K562 (cell line): ENCODE results near the gene C6orf89. TPM values are rescaled to one million over a fixed set of nuclear protein-coding genes. Genes with fewer than 3 reads are reported as not detected.

ENCODE experiments used
- BRCA1 ChIP-seq, 2 experiments: fragments of 450-650 bp in 1 of 2; sonication (generic) in 1 of 2; formaldehyde crosslinking in 1 of 2; IDR thresholded peaks; 2 replicates each; pipeline versions ENCODE4 v1.5.0 to v1.6.1; 2017 to 2020; ENCODE audit warnings: mild to moderate bottlenecking in 1 of 2, missing genetic modification reagents in 1 of 2
- CBFA2T2 ChIP-seq: fragments of 450-650 bp; conservative IDR thresholded peaks from 2 replicates; pipeline ENCODE4 v1.6.1; 2017; ENCODE audit warnings: mild to moderate bottlenecking
- HOXB6 ChIP-seq: fragments of 250-450 bp; sonication (Bioruptor Pico); IDR thresholded peaks from 2 replicates; pipeline ENCODE4 v1.5.1; 2022; ENCODE audit warnings: mild to moderate bottlenecking, borderline replicate concordance
- JUNB ChIP-seq: fragments of 450-650 bp; formaldehyde crosslinking; conservative IDR thresholded peaks from 2 replicates; pipeline ENCODE4 v1.4.0; 2020; ENCODE audit warnings: mild to moderate bottlenecking
- LCOR ChIP-seq: sonication (generic); formaldehyde crosslinking; IDR thresholded peaks from 2 replicates; pipeline ENCODE4 v1.8.0; 2022; ENCODE audit warnings: mild to moderate bottlenecking, missing genetic modification reagents
- LEF1 ChIP-seq: fragments of 450-650 bp; IDR thresholded peaks from 2 replicates; pipeline ENCODE4 v1.6.1; 2016; ENCODE audit warnings: mild to moderate bottlenecking
- MCM2 ChIP-seq: fragments of 450-650 bp; IDR thresholded peaks from 2 replicates; pipeline ENCODE4 v1.6.1; 2017; ENCODE audit warnings: low read depth, mild to moderate bottlenecking
- NONO ChIP-seq, 2 experiments: fragments of 200-400 bp in 1 of 2; fragments of 450-650 bp in 1 of 2; formaldehyde crosslinking in 1 of 2; IDR thresholded peaks; 2 replicates each; pipeline ENCODE4 v1.6.1; 2017; ENCODE audit warnings: low read depth in 2 of 2, mild to moderate bottlenecking in 2 of 2, moderate library complexity in 2 of 2, low read length in 1 of 2
- PHB2 ChIP-seq: fragments of 450-650 bp; IDR thresholded peaks from 2 replicates; pipeline ENCODE4 v1.6.1; 2017; ENCODE audit warnings: low read depth
- PYGO2 ChIP-seq: fragments of 450-650 bp; IDR thresholded peaks from 2 replicates; pipeline ENCODE4 v1.6.1; 2016; ENCODE audit warnings: mild to moderate bottlenecking, missing genetic modification characterization, moderate library complexity, missing compliant biosample characterization
- RBM39 ChIP-seq: fragments of 200-400 bp; formaldehyde crosslinking; optimal IDR thresholded peaks from 2 replicates; pipeline ENCODE3; 2018; ENCODE audit warnings: low read depth, low read length
- SMARCB1 ChIP-seq: IDR thresholded peaks from 2 replicates; pipeline ENCODE4 v1.6.1; 2011; ENCODE audit warnings: improper control_type of control experiment, low read depth; ENCODE audit not compliant: insufficient read length
- SP1 ChIP-seq: sonication (generic); formaldehyde crosslinking; IDR thresholded peaks from 2 replicates; pipeline ENCODE4 v1.8.1; 2022; ENCODE audit warnings: mild to moderate bottlenecking, missing genetic modification reagents
- ZNF174 ChIP-seq: fragments of 250-450 bp; sonication (Bioruptor Pico); IDR thresholded peaks from 2 replicates; pipeline ENCODE4 v1.4.0; 2020; ENCODE audit warnings: mild to moderate bottlenecking
- polyA plus RNA-seq, 8 experiments: library from polyadenylated mRNA; depleted of rRNA in 4 of 8; stranded (reverse) in 5 of 8; unstranded in 3 of 8; fragments of >200 nt; fragmentation: Nextera tagmentation in 2 of 8; fragmentation: Illumina TruSeq in 1 of 8; extraction: Ambion mirVana in 2 of 8; extraction: Trizol in 1 of 8; gene quantifications; 2 replicates each; pipeline versions ENCODE4 v1.2.1 to v1.2.3, GENCODE V29; 2011 to 2014; ENCODE audit warnings: inconsistent platforms in 1 of 8, missing spikeins in 1 of 8
- total RNA-seq, 7 experiments: library from RNA; depleted of rRNA in 6 of 7; stranded (reverse); fragments of >200 nt in 6 of 7; fragmentation: Illumina TruSeq in 2 of 7; extraction: Trizol in 2 of 7; gene quantifications; 2 replicates each; pipeline versions ENCODE4 v1.2.1 to v1.2.3, GENCODE V29; 2011 to 2021; ENCODE audit warnings: low replicate concordance in 1 of 7
- TF ChIP-seq, protein P1 (sequence below), 2 experiments: IDR thresholded peaks; 2 replicates each; pipeline ENCODE4 v1.6.1; 2012; ENCODE audit warnings: improper control_type of control experiment in 2 of 2, low read depth in 2 of 2, low read length in 2 of 2, borderline replicate concordance in 1 of 2
- TF ChIP-seq, protein P2 (sequence below): sonication (generic); formaldehyde crosslinking; IDR thresholded peaks from 2 replicates; pipeline ENCODE4 v1.8.1; 2022; ENCODE audit warnings: missing genetic modification reagents
- TF ChIP-seq, protein P3 (sequence below): sonication (generic); formaldehyde crosslinking; IDR thresholded peaks from 2 replicates; pipeline ENCODE4 v1.5.0; 2020; ENCODE audit warnings: missing genetic modification reagents
- TF ChIP-seq, protein P4 (sequence below): sonication (generic); IDR thresholded peaks from 2 replicates; pipeline ENCODE4 v1.6.1; 2016
- TF ChIP-seq, protein P5 (sequence below): fragments of 450-650 bp; IDR thresholded peaks from one replicate; pipeline ENCODE4 v1.6.1; 2018; ENCODE audit warnings: mild to moderate bottlenecking, moderate library complexity; ENCODE audit not compliant: partially characterized antibody

The C6orf89 gene
- total and polyA plus RNA-seq, 9 of the 15 experiments (the other 6 are each of a cell fraction or from before 2014, with no cell fraction given) = 35.2 to 111 (median 58.5) TPM

DNA sequence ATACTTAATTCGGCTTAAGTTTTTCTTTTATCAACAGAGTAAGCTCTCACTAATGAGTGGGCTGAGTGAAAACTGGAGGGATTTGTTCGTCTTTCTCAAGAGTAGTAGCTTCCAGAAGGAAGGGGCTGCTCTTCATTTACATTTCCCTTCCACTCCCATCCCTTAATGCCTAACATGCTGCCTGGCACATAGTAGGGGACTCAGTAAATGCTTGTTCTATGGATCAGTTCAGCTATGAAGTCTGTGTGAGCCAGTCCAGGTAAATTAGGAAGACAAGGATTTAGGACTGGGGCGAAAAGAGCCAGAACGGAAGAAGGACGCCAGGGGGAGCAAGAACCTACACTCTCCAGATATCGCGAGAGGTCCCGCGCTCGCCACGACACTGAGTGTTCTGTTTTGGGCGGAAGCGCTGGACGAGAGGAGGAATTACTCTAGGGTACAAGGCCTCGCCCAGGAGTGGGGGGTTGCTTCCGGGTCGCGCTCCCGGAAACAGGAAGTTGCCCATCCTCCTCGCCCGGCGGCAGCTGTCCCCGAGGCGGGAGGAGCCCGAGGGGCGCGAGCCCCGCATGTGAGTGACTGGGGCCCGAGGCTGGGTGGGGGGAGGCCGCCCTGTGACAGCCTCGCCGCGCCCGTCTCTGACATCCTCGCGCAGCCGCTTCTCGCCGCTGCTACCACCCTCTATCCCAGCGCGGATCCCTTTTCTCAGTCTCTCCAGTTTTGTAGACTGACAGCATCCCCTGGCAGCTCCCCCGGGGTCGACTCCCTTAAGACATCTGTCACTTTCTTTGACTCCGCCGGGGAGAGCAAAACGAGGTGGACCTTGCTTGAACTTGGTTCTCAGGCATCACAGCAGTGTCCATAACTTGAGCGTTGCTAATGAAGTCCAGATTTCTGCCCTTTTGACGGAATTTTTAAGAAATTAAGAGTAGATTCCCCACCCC lies at the start of gene C6orf89 (continued):
- TF ChIP-seq, protein P1, sequence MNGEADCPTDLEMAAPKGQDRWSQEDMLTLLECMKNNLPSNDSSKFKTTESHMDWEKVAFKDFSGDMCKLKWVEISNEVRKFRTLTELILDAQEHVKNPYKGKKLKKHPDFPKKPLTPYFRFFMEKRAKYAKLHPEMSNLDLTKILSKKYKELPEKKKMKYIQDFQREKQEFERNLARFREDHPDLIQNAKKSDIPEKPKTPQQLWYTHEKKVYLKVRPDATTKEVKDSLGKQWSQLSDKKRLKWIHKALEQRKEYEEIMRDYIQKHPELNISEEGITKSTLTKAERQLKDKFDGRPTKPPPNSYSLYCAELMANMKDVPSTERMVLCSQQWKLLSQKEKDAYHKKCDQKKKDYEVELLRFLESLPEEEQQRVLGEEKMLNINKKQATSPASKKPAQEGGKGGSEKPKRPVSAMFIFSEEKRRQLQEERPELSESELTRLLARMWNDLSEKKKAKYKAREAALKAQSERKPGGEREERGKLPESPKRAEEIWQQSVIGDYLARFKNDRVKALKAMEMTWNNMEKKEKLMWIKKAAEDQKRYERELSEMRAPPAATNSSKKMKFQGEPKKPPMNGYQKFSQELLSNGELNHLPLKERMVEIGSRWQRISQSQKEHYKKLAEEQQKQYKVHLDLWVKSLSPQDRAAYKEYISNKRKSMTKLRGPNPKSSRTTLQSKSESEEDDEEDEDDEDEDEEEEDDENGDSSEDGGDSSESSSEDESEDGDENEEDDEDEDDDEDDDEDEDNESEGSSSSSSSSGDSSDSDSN (IDR thresholded peaks at IDR 0.05; ENCODE audit: borderline replicate concordance in 1 of 2, low read depth in 2 of 2, low read length in 2 of 2) = peak; percentile 58 to 93; a peak in 3 of 4 replicates
- TF ChIP-seq PHB2 = no peak
- no peak for TF ChIP-seq RBM39
- TF ChIP-seq MCM2 = no peak
- TF ChIP-seq JUNB (CRISPR knock-in tag) = no peak
- no peak for TF ChIP-seq PYGO2
- peak; percentile 96 for TF ChIP-seq LCOR (CRISPR knock-in tag)
- TF ChIP-seq, protein P2, sequence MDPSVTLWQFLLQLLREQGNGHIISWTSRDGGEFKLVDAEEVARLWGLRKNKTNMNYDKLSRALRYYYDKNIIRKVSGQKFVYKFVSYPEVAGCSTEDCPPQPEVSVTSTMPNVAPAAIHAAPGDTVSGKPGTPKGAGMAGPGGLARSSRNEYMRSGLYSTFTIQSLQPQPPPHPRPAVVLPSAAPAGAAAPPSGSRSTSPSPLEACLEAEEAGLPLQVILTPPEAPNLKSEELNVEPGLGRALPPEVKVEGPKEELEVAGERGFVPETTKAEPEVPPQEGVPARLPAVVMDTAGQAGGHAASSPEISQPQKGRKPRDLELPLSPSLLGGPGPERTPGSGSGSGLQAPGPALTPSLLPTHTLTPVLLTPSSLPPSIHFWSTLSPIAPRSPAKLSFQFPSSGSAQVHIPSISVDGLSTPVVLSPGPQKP (CRISPR knock-in tag) = no peak
- TF ChIP-seq CBFA2T2 = no peak
- TF ChIP-seq, protein P3, sequence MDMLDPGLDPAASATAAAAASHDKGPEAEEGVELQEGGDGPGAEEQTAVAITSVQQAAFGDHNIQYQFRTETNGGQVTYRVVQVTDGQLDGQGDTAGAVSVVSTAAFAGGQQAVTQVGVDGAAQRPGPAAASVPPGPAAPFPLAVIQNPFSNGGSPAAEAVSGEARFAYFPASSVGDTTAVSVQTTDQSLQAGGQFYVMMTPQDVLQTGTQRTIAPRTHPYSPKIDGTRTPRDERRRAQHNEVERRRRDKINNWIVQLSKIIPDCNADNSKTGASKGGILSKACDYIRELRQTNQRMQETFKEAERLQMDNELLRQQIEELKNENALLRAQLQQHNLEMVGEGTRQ (CRISPR knock-in tag) = no peak
- TF ChIP-seq HOXB6 (CRISPR knock-in tag) = no peak
- TF ChIP-seq SP1 (CRISPR knock-in tag) = peak; percentile 90
- TF ChIP-seq, protein P4, sequence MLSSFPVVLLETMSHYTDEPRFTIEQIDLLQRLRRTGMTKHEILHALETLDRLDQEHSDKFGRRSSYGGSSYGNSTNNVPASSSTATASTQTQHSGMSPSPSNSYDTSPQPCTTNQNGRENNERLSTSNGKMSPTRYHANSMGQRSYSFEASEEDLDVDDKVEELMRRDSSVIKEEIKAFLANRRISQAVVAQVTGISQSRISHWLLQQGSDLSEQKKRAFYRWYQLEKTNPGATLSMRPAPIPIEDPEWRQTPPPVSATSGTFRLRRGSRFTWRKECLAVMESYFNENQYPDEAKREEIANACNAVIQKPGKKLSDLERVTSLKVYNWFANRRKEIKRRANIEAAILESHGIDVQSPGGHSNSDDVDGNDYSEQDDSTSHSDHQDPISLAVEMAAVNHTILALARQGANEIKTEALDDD = peak; percentile 74; the same call in 1 of the 2 replicates
- TF ChIP-seq, protein P5, sequence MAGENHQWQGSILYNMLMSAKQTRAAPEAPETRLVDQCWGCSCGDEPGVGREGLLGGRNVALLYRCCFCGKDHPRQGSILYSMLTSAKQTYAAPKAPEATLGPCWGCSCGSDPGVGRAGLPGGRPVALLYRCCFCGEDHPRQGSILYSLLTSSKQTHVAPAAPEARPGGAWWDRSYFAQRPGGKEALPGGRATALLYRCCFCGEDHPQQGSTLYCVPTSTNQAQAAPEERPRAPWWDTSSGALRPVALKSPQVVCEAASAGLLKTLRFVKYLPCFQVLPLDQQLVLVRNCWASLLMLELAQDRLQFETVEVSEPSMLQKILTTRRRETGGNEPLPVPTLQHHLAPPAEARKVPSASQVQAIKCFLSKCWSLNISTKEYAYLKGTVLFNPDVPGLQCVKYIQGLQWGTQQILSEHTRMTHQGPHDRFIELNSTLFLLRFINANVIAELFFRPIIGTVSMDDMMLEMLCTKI = no peak
- no peak for TF ChIP-seq BRCA1 (IDR thresholded peaks at IDR 0.05)
- no peak for TF ChIP-seq BRCA1 (CRISPR knock-in tag; IDR thresholded peaks at IDR 0.05)
- no peak for TF ChIP-seq ZNF174 (CRISPR knock-in tag)
- no peak for TF ChIP-seq SMARCB1
- peak; percentile 67 for TF ChIP-seq LEF1
- no peak for TF ChIP-seq NONO (IDR thresholded peaks at IDR 0.05; ENCODE audit: low read depth in 2 of 2, low read length in 1 of 2)
